GM12891 (cell line): ENCODE data around the gene ZCCHC2.

ENCODE experiments used
- POLR2A ChIP-seq: IDR thresholded peaks from 2 replicates; pipeline ENCODE4 v1.6.1; 2011; ENCODE audit warnings: low read depth, low read length, control low read depth
- POLR2AphosphoS5 ChIP-seq: IDR thresholded peaks from 2 replicates; pipeline ENCODE4 v1.6.1; 2011; ENCODE audit warnings: low read depth, low read length, control low read depth
- SPI1 ChIP-seq: IDR thresholded peaks from 2 replicates; pipeline ENCODE4 v1.6.1; 2011; ENCODE audit warnings: low read depth, low read length, control low read depth
- TAF1 ChIP-seq: IDR thresholded peaks from 2 replicates; pipeline ENCODE4 v1.6.1; 2011; ENCODE audit warnings: low read depth, low read length, control low read depth

DNA sequence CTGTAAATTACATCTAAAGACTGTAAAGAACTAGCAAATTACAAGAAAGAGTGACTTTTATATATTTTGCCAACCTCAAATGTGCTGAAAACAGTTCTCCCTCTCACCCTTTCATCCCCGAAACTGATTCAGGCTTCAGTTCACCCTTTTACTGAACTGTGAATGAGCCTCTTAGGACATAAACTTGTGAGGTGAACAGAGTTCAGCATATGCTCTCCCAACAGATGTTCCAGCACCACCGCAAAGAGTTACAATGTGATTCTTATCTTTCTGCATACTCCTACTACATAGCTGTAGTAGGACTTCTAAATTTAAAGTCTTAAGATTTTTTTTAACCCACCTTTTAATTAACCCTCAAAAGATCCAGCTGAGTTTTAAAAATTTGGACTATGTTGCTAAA is 1.2 kb upstream of the ZCCHC2 start:
- TF ChIP-seq POLR2A = no peak
- no peak for TF ChIP-seq POLR2AphosphoS5
- no peak for TF ChIP-seq TAF1
- no peak for TF ChIP-seq SPI1
